Measurements from ENCODE around the gene ZNF564.

Gene ZNF564

DNA sequence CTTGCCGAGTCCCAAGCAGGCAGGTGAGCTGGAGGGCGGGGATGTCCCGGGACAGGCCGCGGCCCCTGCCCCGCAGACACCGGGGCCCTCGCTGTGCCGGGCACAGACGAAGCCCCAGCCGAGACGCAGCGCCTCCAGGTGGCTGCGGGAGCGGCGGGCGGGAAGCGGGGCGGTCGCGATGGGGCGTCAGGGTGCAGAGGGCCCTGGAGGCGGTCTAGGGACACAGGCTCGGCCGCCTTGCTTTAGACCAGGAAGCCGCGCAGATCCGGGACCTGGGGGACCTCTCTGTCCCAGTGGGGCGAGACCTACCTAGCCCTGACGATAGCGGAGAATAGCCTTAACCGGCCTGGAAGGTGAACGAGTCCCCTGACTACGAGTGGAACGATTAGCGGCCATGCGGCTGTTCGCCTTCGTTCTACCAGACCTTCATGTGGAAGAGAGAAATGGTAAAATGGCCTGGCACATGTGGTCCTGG is 4.2 kb upstream of the ZNF564 start:
- peaks cover 7% of the 10 kb centered on the region for H3K9me3 Mint-ChIP-seq
- no peak for DNase-seq
- H3K4me3 Mint-ChIP-seq: no peak overlapping the region
- no peak overlapping the region for H3K27ac Mint-ChIP-seq
- no peaks in the 10 kb centered on the region for H3K36me3 Mint-ChIP-seq (ENCODE audit: low read depth)
- peaks cover 20% of the 10 kb centered on the region for H3K4me1 Mint-ChIP-seq
- peaks cover 16% of the 10 kb centered on the region for H3K27me3 Mint-ChIP-seq (ENCODE audit: low read depth, poor library complexity)
- TF ChIP-seq, protein P1, sequence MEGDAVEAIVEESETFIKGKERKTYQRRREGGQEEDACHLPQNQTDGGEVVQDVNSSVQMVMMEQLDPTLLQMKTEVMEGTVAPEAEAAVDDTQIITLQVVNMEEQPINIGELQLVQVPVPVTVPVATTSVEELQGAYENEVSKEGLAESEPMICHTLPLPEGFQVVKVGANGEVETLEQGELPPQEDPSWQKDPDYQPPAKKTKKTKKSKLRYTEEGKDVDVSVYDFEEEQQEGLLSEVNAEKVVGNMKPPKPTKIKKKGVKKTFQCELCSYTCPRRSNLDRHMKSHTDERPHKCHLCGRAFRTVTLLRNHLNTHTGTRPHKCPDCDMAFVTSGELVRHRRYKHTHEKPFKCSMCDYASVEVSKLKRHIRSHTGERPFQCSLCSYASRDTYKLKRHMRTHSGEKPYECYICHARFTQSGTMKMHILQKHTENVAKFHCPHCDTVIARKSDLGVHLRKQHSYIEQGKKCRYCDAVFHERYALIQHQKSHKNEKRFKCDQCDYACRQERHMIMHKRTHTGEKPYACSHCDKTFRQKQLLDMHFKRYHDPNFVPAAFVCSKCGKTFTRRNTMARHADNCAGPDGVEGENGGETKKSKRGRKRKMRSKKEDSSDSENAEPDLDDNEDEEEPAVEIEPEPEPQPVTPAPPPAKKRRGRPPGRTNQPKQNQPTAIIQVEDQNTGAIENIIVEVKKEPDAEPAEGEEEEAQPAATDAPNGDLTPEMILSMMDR (IDR thresholded peaks at IDR 0.05): no peak

DNA sequence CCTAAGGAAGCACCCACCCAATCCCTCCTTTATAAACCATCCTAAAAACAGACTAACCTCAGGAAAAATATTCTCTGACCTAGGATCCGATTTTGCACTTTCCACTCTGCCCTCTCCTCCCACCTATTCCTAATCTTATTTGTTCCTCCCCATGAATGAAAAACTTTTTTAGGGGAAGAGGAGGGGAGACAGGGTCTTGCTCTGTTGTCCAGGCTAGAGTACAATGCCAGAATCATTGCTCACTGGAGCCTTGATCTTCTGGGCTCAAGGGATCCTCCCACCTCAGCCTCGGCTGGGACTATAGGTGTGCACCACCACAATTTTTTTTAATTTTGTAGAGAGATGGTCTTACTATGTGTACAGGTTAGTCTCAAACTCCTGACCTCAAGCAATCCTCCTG is 4.4 kb downstream of the ZNF564 start:
- H3K27ac Mint-ChIP-seq: no peak overlapping the region
- H3K36me3 Mint-ChIP-seq (ENCODE audit: low read depth): peaks cover 76% of the 10 kb centered on the region
- TF ChIP-seq, protein P1 (IDR thresholded peaks at IDR 0.05): no peak
- H3K4me1 Mint-ChIP-seq: peaks cover 12% of the 10 kb centered on the region
- no peak overlapping the region for H3K4me3 Mint-ChIP-seq
- peaks cover 2% of the 10 kb centered on the region for H3K27me3 Mint-ChIP-seq (ENCODE audit: low read depth, poor library complexity)
- DNase-seq: no peak
- peaks cover 88% of the 10 kb centered on the region for H3K9me3 Mint-ChIP-seq

DNA sequence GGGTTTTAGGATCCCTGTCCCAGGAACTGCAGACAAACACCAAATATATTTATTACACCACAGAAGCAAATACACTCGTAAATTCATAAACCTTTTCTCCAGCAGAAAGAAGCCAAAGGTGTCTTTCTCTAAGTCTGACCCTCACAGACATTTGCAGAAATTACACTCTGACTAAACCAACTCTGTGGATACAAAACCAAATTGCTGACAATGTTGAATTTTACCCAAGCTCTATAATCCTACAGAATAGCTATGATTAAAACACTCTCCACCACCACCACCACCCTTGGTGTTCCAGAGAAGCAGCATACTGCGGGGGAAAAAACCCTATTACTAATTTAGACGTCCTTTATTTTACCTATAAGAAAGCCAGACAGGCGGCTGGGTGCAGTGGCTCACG is 5.2 kb downstream of the ZNF564 start:
- Mint-ChIP-seq H3K27me3 (ENCODE audit: low read depth, poor library complexity) (peaks cover 2% of the 10 kb centered on the region), H3K9me3 (peaks cover 96% of the 10 kb centered on the region), H3K4me1 (peaks cover 6% of the 10 kb centered on the region), H3K36me3 (ENCODE audit: low read depth) (peaks cover 82% of the 10 kb centered on the region), H3K27ac (no peak overlapping the region), H3K4me3 (no peak overlapping the region)
- TF ChIP-seq, protein P1 (IDR thresholded peaks at IDR 0.05): no peak
- no peak for DNase-seq

DNA sequence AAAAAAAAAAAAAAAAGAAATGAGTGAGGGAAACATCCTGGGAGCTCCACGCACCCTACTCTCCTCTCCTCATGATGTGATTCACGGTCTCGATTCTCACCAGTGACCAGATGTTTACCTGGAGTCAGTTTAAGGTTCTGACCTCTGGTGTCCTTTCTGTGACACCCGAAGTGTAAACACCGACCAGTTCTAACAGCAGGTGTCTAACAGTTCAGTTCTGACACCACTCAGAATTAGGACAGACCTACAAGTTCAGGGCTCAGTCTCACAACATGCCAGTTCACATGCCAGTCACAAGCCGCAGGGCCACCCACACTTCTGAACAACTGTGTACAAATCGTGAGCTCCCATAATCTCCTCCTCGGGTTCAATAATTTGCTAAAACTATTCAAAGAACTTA is 6.0 kb downstream of the ZNF564 start:
- Mint-ChIP-seq H3K4me3 (no peak overlapping the region), H3K4me1 (peaks cover 6% of the 10 kb centered on the region), H3K36me3 (ENCODE audit: low read depth) (peaks cover 90% of the 10 kb centered on the region), H3K27ac (no peak overlapping the region), H3K9me3 (peaks cover 99% of the 10 kb centered on the region), H3K27me3 (ENCODE audit: low read depth, poor library complexity) (peaks cover 2% of the 10 kb centered on the region)
- TF ChIP-seq, protein P1 (IDR thresholded peaks at IDR 0.05): no peak
- no peak for DNase-seq

DNA sequence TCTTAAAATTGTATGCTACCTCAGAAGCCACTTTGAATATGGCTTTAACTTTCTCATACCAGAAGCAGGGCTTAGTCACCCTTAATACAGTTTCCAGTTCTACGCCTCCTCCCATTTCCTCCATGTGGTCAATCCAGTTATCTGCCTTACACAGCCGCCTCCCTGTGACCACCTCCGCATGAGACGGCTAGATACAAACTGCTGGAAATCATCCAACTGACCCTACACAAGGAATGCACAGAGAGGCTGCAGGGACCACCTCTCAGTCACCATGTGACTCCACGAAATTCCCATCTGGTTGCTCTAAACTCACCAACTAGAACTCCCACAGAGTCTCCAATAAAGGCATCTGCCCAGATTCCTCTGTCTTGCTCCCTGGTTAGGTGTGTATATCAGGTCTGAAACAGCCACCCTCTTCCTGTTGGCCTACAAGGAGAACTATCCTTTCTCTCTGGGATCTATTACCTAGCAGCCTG is 6.8 kb downstream of the ZNF564 start:
- Mint-ChIP-seq H3K4me1 (peaks cover 3% of the 10 kb centered on the region), H3K4me3 (no peak overlapping the region), H3K36me3 (ENCODE audit: low read depth) (peaks cover 94% of the 10 kb centered on the region), H3K27ac (no peak overlapping the region), H3K9me3 (peaks cover 99% of the 10 kb centered on the region), H3K27me3 (ENCODE audit: low read depth, poor library complexity) (peaks cover 2% of the 10 kb centered on the region)
- DNase-seq: no peak
- TF ChIP-seq, protein P1 (IDR thresholded peaks at IDR 0.05): no peak

DNA sequence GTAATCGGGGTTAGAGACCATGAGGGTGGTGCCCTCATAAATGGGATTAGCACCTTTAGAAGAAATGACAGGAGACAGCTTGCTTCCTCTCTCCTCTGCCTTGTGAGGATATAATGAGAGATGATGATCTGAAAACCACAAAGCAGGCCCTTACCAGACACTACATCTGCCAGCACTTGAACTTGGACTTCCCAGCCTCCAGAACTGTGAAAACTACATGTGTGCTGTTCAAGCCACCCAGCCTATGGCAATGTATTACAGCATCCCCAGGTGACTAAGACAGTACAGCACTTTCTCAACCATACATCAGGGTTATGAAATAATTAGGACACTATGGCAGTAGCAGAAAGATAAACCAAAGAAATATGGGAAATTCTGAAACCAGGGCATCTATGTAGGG is 7.4 kb downstream of the ZNF564 start:
- TF ChIP-seq, protein P1 (IDR thresholded peaks at IDR 0.05): no peak
- no peaks in the 10 kb centered on the region for H3K4me1 Mint-ChIP-seq
- peaks cover 99% of the 10 kb centered on the region for H3K9me3 Mint-ChIP-seq
- peaks cover 2% of the 10 kb centered on the region for H3K27me3 Mint-ChIP-seq (ENCODE audit: low read depth, poor library complexity)
- no peak overlapping the region for H3K4me3 Mint-ChIP-seq
- H3K27ac Mint-ChIP-seq: no peak overlapping the region
- no peak for DNase-seq
- H3K36me3 Mint-ChIP-seq (ENCODE audit: low read depth): peaks cover 94% of the 10 kb centered on the region

All from nephron progenitor cell (in vitro differentiated cells).